RPMI7951 (cell line): ENCODE measurements around the gene FMN1. TPM values are rescaled to one million over a fixed set of nuclear protein-coding genes. Genes with fewer than 3 reads are reported as not detected.
"Not testable (repeated sequence)": the region's sequence is repeated elsewhere in the genome, so short reads cannot be mapped to it uniquely, and the experiment has no call there.

Experiments
- DNase-seq: peaks from one replicate; pipeline ENCODE4 v3.0.0-alpha.2; 2012; ENCODE audit warnings: low read depth
- total RNA-seq: library from RNA; depleted of rRNA; stranded (reverse); fragments of >200 nt; shearing (Covaris generic); gene quantifications from 2 replicates; pipeline ENCODE4 v1.2.3, GENCODE V29; 2014

Gene FMN1
- total RNA-seq, 1 experiment from 2014 or later = 5.0 TPM

- no peak for DNase-seq
These were observed 221.8 kb downstream of the FMN1 start for GRCh38 chr15:32972686-32973085.

- no peak for DNase-seq
These were observed 223.7 kb downstream of the FMN1 start for GRCh38 chr15:32970847-32971246.

- no peak for DNase-seq
These were observed 227.0 kb downstream of the FMN1 start for GRCh38 chr15:32967521-32967920.

- no peak for DNase-seq
These were observed 228.0 kb downstream of the FMN1 start for GRCh38 chr15:32966512-32966911.

- no peak for DNase-seq
These were observed 228.6 kb downstream of the FMN1 start for GRCh38 chr15:32965897-32966296.

GRCh38 chr15:32959077-32959476, 235.4 kb downstream of the FMN1 start:
- DNase-seq = peak; percentile 79

- no peak for DNase-seq
These were observed 237.3 kb downstream of the FMN1 start for GRCh38 chr15:32957219-32957618.

- DNase-seq = no peak
These were observed 237.8 kb downstream of the FMN1 start for GRCh38 chr15:32956711-32957110.

GRCh38 chr15:32956006-32956405, 238.5 kb downstream of the FMN1 start:
- peak; percentile 79 for DNase-seq

GRCh38 chr15:32953533-32953910, 241.0 kb downstream of the FMN1 start:
- no peak for DNase-seq

GRCh38 chr15:32952901-32953532, 241.5 kb downstream of the FMN1 start:
- peak; percentile 88 for DNase-seq

- DNase-seq = peak; percentile 61
These were observed 242.6 kb downstream of the FMN1 start for GRCh38 chr15:32951736-32952464.

- not testable (repeated sequence) for DNase-seq
These were observed 244.5 kb downstream of the FMN1 start for GRCh38 chr15:32950051-32950450.

GRCh38 chr15:32946210-32946609, 248.3 kb downstream of the FMN1 start:
- no peak for DNase-seq

- no peak for DNase-seq
These were observed 250.1 kb downstream of the FMN1 start for GRCh38 chr15:32944431-32944830.

GRCh38 chr15:32943711-32944110, 250.8 kb downstream of the FMN1 start:
- DNase-seq = no peak

GRCh38 chr15:32942401-32942841, 252.1 kb downstream of the FMN1 start:
- no peak for DNase-seq

- no peak for DNase-seq
These were observed 252.7 kb downstream of the FMN1 start for GRCh38 chr15:32941823-32942222.

- no peak for DNase-seq
These were observed 257.5 kb downstream of the FMN1 start for GRCh38 chr15:32936976-32937375.

GRCh38 chr15:32936283-32936918, 258.1 kb downstream of the FMN1 start:
- peak; percentile 69 for DNase-seq

GRCh38 chr15:32935139-32935538, 259.4 kb downstream of the FMN1 start:
- DNase-seq = no peak

- DNase-seq = no peak
These were observed 261.3 kb downstream of the FMN1 start for GRCh38 chr15:32933236-32933635.

- DNase-seq = no peak
These were observed 265.6 kb downstream of the FMN1 start for GRCh38 chr15:32928876-32929275.
